T-helper 1 cell treated with Interleukin-12 subunit alpha and Interleukin-12 subunit beta and Interleukin-4 antibody, amounts not matched to agents 30 ng/mL and 1 ng/mL, for 36 hours (primary cell): Measurements from ENCODE around the gene SNCAIP. TPM values are rescaled to one million over a fixed set of nuclear protein-coding genes. Genes with fewer than 3 reads are reported as not detected.
"Not testable (repeated sequence)": the region's sequence is repeated elsewhere in the genome, so short reads cannot be mapped to it uniquely, and the experiment has no call there.

Experiments used
- intact Hi-C: fragments of 100-400 bp; cut with micrococcal nuclease; formaldehyde crosslinking; loops from one replicate; pipeline ENCODE4 v1.15.1; 2024
- total RNA-seq: library from RNA; stranded (reverse); gene quantifications from 2 replicates; pipeline ENCODE4 v1.2.3, GENCODE V29; 2022

Gene SNCAIP
- total RNA-seq, 1 donor from 2014 or later, result not detected

DNA sequence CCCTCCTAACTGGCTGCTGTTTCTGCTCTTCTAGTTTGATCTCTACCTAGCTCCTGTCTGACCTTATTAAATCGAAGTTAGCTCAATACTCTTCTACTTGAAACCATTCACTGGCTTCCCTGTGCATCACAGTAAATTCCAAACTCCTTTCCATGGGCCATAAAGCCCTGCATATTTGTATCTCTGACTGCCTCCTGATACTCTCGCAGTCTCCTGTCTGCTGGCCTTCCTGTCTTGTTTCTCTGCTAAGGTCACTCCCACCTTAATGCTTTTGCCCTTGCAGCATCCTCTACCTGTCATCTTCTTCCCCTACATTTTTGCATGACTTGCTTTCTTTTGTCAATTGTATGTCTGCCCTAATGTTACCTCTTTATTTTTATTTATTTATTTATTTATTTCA is 44.8 kb downstream of the SNCAIP start:
- intact Hi-C loops, result no loop called here

DNA sequence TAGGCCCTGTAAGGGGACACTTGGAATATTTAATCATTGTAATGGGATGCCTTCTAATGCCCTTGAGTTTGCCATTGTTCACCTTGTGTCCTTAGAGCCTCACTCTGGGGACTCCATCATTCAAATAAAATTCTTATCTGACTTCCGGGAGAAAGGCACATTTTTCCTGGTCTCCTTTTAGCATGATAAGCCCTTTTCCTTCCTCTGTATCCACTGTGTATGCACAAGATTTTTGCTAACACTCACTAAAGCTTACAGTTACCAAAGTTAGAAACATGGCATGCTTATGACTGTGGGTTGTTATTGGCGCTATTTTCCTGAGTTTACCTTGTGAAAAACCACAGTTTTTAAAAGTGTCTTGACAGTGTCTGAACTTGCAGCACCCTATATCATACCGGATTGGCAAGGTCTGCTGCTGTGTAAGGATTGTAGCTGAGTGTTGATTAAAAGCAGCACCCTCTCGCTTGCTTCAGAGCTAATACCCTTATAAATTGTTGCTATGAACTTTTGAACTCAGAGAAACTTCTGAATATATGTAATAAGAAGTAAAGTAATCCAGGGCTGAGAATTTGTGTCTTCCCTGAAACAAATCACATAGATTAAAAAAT is 46.4 kb downstream of the SNCAIP start:
- intact Hi-C loops, result no loop called here

DNA sequence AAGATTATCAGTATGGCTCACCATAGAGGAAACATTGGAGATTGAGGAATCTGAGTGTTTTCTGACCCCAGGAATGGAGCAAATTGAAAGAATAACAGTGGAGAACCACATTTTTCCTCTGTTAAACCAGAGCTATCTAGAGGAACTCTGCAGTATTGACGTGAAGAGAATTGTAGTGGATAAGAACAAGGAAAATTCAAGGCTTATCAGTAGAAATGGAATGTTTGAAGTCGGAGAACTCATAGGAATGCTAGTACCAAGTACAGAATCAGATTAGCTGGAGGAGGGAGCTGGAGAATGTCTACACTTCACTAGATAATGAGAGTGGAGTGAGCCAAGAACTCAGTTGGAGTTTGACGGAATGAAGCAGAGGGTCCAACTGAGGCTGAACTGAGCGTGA is 50.3 kb downstream of the SNCAIP start:
- intact Hi-C loops, result no loop called here

DNA sequence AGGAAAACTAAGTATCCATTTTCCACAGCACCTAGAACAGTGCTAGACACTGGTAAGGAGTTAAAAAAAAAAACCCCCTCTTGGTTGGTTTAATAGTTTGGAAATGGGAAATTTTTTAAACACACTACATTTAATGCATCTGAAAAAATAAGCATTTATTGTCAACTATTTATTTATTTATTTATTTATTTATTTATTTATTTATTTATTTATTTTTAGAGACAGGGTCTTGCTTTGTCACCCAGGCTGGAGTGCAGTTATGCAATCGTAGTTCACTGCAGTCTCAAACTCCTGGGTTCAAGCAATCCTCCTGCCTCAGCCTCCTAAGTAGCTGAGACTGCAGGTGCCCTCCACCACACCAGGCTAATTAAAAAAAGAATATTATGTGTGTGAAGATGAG is 51.6 kb downstream of the SNCAIP start:
- intact Hi-C loops, result no loop called here

DNA sequence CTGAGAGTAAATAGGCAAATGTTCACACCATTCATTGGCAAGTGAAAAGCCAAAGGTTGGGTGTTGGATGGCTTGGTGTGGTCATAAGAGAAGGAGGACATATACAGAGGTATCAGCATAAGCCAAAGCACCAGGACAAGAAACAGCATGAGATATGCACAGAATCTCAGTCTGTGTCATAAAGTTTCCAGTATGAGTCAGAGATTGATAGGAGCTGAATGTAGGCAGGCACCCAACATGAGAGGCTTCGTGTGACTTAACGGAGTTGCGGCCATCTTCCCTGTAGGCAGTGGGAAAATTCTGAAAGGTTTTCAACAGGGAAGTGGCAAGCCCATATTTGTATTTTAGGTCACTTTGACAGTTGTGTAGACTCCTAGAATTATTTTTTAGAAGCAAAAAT is 54.5 kb downstream of the SNCAIP start:
- intact Hi-C loops, result no loop called here

DNA sequence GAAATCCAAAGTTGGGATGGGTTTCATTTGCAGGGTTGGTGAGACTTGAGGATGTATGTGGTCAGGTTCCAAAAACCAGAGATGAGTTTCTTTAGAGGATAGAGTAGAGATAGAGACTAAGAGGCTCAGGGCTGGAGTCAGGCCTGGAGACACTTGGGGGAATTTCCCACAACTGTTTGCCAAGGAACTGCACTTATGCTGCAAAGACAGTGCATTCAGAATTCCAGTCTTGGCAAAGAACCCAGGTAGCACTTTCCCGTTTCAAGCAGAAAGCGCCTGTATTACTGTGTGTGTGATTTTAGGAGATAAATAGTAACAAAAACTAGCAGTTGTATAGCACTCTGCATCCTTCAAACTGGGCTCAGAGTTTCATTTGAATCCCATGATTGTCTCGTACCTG is 55.4 kb downstream of the SNCAIP start:
- intact Hi-C loops, result no loop called here

DNA sequence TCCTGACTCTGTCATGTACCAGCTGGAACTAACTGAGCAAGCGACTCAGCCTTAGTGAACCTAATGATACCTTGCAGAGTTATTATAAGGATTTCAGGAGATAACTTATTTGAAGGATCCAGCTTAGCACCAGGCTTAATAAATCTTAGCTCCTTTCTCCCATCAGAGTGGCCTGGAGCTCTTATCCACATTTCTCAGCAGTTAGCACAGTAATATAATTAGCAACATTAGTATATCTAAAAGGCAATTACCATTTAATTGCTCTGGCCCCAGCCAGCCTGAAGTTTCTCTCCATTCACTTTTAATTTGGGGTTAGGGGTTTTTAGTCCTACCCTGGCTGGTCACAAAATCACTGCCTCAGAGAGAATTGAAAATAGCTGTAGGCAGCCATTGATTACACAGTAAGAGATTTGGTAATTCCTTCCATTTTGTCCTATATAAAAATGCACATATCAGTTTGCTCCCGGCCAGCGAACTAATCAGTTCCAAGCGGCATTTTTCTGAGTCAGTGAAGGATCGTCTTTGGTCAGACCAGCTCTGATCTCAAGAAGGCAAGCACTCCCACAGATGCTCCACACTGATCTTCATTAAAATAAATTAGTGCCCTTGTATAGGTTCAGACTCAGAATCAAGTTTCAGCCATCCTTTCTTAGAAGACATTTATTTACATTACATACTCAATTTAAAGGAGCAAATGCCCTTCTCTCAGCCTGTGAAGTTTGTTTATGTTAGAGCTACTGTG is 56.6 kb downstream of the SNCAIP start:
- intact Hi-C loops, result no loop called here

DNA sequence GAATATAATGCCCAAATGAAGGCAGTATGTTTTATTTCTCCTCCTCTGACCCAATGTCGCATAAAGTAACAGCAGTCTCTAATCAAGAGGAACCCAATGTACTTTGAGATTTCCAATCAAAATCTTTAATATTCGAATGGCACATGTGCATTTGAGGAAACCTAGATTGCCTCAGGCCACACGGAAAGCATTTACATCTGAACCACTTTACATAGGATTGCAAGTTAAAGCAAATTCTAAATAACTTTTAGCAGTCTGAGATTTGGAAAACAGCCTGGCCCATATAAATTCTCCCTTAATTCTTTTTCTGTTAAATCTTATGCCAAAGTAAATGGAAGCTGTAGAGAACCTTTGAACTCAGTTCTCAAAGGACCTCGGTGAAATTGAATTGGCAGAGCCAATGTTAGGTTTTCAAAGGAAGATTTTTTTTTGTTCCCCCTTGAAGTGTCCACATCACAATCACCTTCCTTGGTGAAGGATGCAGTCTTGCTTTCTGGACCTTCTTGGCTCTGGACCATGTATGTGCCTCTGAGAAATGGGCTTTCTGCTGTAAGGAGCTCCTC is 57.3 kb downstream of the SNCAIP start:
- intact Hi-C loops, result no loop called here

DNA sequence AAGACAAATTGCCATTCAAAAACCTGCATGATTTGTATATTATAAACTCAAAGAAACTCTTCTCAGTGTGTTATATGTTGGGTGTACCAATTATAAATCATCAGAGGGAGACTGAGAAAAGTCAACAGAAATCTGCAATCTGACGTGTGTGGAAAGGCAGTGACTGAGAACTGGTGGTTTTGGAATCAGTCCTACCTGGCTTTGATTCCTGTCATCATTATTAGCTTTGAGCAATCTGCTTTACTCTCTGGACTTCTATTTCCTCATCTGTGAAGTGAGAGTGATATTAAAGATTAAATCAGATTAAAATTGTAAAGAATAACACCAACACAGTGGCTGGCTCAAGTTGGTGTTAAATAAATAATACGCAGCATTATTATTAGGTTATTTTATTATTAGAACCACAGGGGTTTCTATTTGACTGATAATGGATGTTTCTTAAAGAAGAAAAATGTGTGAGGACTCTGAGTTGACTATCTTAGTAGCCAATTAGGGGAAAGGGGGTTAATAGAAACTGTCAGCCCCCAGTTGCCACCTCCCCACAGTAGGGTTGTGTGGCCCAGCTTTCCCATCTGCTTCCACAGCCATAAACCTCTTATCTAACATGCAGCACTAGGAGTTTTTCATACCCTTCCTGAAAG is 59.6 kb downstream of the SNCAIP start:
- intact Hi-C loops, result no loop called here

DNA sequence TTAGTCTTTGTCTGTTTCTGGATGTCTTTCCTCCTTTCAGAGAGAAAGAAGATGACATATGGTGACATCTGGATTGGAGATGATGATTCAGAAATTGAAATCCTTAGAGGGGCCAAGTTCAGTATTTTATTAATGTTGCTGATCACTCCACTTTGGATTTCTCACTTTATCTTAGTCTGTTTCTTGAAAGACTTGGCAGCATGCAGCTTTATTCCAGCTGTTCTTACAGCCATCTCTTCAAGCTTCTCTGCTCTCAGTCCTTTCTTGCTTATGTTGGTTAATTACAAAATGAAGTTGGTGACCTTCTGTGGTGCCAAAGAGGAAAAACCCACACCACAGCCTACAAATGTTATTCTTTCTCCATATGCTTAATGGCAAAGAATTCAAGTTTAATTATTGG is 62.1 kb downstream of the SNCAIP start:
- intact Hi-C loops, result no loop called here

DNA sequence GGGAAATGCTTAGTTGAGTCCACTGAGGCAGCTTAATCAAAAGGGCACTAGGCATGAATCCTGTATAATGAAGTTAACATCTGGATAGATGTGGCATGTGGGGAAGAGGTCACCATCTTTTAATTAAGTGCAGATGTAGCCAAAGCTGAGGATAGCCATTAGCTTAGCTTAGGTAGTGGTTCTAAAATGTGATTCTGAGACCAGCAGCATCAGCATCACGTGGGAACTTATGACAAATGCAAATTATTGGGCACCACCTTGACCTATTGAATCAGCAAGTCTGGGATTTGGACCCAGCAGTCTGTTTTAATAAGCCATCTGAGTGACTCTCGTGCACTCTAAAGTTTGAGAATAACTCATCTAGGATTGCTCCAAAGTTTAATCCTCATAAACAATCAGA is 63.8 kb downstream of the SNCAIP start:
- intact Hi-C loops, result no loop called here

DNA sequence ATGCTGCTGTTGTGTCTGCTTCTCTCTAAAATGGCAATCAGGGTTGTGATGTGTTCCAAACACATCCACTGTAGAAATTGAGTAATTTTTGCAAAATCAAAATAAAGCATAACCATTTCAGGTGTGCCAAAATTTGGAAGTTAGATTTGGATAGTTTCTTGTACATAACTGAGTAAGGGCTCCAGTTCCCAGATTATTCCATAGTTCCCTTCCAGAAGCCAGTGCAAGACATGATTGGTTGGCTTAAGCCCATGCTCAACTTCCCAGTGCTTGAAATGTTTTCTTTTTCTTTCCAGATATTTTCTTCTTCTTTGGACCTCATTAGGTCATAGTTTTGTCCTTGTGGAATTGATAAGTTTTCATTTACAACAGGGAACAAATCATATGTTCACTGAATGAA is 64.2 kb downstream of the SNCAIP start:
- intact Hi-C loops, result no loop called here

DNA sequence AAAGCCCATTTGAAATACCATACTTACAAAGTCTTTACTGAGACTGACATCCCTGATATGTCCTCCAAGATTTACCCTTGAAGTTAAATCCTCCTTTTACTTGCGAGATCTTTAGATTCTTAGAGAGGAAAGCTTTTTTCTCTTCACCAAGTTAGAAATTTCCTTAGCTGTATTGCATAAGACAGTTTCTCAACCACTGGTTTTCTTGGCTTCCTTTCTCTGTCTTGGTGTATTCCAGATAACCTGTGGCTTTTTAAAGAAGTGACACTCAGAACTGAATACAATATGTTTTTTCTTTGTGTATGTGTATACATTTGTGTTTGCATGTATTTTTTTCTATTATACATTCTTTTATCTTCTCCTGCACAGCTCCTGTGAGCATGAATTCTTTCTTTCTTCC is 65.0 kb downstream of the SNCAIP start:
- intact Hi-C loops, result no loop called here

DNA sequence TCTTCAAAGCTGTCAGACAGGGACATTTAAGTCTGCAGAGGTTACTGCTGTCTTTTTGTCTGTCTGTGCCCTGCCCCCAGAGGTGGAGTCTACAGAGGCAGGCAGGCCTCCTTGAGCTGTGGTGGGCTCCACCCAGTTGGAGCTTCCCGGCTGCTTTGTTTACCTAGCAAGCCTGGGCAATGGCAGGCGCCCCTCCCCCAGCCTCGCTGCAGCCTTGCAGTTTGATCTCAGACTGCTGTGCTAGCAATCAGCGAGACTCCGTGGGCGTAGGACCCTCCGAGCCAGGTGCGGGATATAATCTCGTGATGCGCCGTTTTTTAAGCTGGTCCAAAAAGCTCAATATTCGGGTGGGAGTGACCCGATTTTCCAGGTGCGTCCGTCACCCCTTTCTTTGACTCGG is 70.9 kb downstream of the SNCAIP start:
- intact Hi-C loops, result not testable (repeated sequence)

DNA sequence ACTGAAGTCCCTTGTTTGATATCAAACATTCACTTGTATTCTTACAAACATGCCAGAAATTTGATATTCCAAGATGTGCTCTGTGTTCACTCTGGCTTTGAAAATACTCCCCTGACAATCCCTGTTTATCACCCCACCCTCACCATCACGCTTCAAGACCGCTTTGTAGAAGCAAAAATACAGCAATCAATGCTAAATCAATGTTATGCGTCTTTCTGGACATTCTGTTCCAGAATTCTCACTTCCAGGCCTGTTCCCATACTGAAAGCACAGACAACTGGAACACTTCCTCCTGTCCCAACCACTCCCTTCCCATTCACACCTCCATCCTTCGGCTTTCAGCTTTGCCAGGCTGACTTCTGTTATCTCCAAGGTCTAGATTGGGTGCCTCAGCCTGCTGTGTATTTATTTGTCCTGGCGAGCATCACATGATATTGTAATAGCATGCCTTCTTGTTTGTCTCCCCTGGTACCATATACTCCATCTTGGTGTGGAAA is 72.8 kb downstream of the SNCAIP start:
- intact Hi-C loops, result no loop called here

DNA sequence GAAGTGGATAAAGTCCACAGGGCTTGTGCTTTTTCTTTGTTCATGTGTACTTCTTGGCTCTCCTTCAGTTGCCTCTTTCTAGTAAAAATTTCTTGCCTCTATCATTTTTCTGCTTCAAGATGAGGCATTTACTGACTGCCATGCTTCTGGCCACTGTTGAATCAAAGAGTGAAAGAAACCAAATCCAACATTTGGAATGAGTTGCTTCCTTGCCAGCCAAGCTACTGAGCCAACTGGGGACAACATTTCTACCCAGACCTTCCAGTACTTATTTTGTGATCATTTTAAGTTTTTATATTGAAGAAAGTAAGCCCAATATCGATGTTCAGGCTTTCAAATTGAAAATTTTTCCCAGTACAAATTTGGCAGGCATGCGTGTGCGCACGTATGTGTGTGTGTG is 73.2 kb downstream of the SNCAIP start:
- intact Hi-C loops, result no loop called here

DNA sequence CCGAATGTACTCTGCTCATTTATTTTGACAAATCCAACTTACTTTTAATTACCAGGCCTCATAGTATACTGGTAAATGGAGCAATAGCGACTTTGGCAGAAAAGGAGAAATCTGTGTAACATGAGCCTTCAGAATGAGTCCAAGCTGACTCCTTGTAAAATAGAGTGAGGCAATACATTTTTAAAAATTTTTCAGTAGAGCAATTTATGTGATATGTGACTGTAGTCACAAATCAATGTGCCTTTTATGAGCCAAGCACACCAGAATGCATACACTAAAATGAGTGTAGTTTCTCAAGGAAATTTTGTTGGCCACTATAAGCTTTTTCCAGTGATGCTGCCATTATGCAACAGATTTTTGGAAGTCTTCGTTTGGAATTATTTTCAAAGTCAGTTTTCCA is 73.8 kb downstream of the SNCAIP start:
- intact Hi-C loops, result no loop called here

DNA sequence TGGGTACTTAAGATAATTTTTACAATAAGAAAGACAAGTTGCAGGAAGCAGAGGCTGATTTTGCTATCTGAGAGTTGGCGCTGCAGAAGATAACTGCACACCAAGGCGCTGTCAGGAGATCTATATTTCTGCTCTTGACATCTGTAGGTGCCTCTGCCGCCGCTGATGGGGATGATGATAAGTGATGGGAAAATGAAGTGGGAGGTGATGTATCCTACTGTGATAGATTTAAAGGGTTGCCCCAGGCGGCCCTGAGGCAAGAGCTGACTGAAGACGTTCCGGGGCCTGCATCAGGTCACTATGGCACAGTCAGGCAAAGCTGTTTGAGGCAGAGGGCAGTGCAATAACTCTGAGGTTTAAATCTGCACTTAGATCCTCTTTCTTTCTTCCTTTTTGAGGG is 78.1 kb downstream of the SNCAIP start:
- intact Hi-C loops, result no loop called here

DNA sequence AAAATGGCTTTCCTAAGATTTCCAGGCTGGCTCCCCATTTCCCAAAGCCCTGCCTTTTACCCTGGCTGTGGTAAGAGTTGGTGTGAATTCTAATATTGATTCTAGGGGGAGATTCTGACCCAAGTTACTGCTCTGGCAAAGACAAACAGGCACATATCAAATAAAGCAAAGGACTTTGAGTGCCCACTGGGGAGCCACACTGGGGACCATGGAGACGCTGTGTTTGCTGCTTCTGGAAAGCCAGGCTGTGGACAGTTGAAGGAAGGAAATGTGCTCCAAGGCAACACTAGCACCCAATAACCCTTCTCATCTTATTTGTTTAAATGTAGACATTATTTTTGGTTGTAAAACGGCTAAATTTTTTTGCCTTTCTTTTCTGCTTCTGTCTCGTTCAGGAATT is 78.7 kb downstream of the SNCAIP start:
- intact Hi-C loops, result no loop called here

DNA sequence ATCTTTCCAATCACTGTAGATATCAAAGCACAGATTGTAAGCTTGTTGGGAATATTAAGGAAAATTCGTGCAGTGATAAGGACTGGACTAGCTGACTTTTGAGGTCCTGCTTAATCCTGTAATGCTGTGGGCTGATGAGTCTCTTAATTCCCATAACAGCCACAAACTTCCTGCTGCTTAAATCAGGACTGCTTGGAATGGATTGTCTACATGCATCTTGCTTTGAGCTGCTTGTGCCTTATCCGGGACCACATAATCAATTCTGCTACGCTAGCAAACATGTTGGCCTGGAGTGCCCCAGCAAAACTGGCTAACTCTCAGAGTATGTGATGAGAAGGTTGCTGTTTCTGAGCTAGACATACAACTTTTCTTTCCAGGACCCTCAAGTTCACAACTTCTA is 79.6 kb downstream of the SNCAIP start:
- intact Hi-C loops, result no loop called here

DNA sequence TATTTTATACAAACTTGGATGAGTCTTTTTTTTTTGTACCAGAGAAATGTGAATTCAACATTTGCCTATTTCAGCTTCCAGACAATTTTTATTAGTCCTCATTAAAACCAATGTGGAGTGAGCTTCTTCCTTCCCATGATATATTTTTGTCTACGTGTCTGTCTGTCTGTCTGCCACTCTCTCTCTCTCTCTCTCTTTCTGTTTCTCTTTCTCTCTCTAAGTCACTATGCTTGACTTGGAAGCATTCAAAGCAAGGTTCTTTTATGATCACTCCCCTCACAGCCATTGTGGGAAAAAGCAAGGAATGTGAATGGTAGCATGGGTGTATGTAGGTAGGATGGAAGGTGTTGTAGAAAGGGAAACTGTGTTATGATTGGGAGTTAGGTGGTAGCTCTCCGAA is 80.2 kb downstream of the SNCAIP start:
- intact Hi-C loops, result no loop called here

DNA sequence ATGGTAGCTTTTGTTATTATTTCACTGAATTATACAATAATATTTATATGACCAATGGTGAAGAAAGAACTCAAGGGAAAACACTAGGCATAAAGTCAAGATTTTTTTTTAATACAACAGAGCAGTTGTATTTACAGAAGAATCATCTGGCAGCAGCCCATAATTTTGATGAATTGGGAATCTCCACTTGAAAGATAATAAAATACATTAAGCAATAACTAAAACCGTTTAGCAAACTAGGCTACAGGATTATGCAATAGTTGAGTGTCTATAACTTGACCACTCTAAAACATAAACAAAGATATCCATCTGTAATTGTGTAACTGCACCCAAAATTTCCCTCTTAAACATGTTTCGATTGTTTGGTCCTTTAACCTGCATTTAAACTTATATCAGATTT is 80.8 kb downstream of the SNCAIP start:
- intact Hi-C loops, result no loop called here
